ENCODE results near the gene TREM2.
"Not testable (repeated sequence)": the region's sequence is repeated elsewhere in the genome, so short reads cannot be mapped to it uniquely, and the experiment has no call there.

Gene TREM2

GRCh38 chr6:41162687-41163418, at the start of gene TREM2:
TSS of gene TREM2 (minus strand) at chr6:41163116. CDS start at chr6:41163082, 34 bp downstream.
- DNase-seq (ENCODE audit: low read depth), result no peak

GRCh38 chr6:41209547-41210320, 46.8 kb upstream of the TREM2 start:
- no peak for DNase-seq (ENCODE audit: low read depth)

- DNase-seq (ENCODE audit: low read depth), result no peak
These were observed 45.7 kb upstream of the TREM2 start for GRCh38 chr6:41208439-41209106.

GRCh38 chr6:41204156-41204555, 41.2 kb upstream of the TREM2 start:
- no peak for DNase-seq (ENCODE audit: low read depth)

- DNase-seq (ENCODE audit: low read depth), result no peak
These were observed 38.9 kb upstream of the TREM2 start for GRCh38 chr6:41201764-41202173.

DNA sequence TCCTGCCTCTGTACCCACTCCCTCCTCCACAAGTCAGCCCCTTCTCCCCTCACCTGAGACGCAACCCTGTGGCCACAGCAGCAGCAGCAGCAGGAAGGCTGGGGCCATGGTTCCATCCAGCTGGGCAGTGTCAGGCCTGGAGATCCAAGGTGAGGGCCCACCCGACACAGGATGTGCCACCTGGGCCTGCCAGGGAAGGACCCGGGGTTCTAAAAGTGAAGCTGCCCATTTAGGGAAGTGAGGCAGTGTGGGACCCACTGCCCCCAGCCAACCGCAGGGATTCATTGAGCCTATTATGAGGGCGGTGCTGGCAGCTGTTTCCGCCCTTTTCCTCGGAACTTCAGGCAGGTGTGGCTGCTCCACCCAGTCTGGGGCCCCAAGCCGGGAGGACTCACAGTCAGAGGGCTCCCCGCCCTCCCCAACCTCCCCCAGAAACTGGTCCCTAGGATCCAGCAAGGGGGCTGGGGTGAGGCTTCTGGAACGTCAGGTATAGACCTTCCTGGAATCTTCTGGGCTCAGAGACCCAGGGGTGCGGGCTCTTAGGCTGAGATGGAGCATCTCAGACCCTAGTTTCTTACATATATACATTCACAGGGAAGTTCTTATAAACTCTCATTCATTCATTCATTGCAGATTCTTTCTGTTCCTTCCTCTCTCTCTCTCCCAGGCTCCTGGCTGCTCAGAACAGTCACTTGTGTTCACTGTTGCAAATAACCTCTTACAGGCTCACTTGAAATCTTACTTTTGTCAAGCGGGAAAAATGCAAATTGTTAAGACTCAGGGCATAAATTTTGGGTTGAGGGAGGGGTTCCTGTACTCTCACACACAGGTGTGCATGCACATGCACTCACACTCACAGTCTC, 38.2 kb upstream of the TREM2 start, which contains the start of gene TREML2:
TREML2 (minus strand) TSS at position 249 of the 863 bp plus-strand sequence; CDS start at position 108, 141 bp downstream.
- no peak for DNase-seq (ENCODE audit: low read depth)

DNA sequence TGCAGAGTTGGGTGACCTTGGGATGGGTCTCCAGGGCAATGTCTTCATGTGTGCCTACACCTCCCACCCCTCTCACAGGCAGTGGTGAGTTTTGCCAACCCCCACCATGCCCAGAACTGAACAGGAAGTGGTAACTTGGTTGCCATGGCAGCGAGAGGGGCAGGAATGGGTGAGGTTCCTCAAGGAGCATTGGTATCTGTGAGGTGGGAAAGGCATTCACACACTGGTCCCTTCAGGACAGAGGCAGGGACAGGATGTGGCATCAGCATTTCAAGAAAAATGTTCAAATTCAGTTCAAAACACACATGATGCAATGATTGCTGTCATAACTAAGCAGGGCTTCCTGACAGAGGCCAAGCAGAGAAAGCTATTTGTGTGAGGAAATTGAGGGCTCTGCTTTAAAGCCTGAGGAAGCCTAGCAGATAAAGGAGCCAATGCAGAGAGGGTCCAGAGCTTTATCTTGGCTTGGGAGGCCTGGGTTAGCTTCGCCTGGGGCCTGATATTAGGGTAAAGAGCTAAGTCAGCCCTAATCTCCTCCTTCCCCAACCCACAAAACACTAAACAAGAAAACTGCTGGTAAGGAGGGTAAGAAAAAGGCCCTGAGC, 37.5 kb upstream of the TREM2 start:
- no peak for DNase-seq (ENCODE audit: low read depth)

DNA sequence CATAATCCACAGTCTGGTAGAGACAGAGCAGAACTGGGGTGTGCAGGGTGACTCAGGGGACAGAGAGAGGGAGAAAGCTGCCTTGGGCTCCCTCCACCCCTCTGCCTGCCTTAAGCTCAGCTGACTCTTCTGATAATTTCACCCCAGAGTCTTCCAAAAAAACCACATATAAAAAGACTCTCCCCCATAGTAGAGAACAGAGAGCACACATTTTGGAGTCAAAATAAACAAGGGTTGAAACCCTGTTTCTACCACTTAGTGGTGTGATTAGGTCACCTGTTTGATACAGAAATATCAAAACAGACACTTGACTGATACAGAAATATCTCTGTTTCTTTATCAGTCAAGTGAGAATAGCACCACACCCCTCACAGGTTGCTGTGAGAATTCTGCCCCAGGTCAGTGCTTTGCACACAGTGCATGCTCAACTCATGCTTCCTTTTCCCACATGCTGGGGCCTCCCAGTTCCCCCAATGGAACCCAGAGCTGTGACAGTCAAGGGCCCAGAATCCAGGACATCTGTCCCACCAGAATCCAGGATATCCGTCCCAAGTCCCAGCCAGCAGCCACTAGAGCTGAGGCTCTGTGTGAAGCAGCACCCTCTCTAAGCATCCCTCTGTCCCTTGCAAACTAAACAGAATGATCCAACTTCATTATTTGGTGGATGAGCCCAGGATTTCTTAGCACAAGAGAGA, 36.8 kb upstream of the TREM2 start:
- DNase-seq (ENCODE audit: low read depth), result no peak

GRCh38 chr6:41197234-41197633, 34.3 kb upstream of the TREM2 start:
- no peak for DNase-seq (ENCODE audit: low read depth)

- no peak for DNase-seq (ENCODE audit: low read depth)
These were observed 31.5 kb upstream of the TREM2 start for GRCh38 chr6:41194386-41194785.

GRCh38 chr6:41193884-41194283, 31.0 kb upstream of the TREM2 start:
- no peak for DNase-seq (ENCODE audit: low read depth)

- DNase-seq (ENCODE audit: low read depth), result no peak
These were observed 30.3 kb upstream of the TREM2 start for GRCh38 chr6:41193171-41193734.

- no peak for DNase-seq (ENCODE audit: low read depth)
These were observed 28.7 kb upstream of the TREM2 start for GRCh38 chr6:41191569-41191968.

DNA sequence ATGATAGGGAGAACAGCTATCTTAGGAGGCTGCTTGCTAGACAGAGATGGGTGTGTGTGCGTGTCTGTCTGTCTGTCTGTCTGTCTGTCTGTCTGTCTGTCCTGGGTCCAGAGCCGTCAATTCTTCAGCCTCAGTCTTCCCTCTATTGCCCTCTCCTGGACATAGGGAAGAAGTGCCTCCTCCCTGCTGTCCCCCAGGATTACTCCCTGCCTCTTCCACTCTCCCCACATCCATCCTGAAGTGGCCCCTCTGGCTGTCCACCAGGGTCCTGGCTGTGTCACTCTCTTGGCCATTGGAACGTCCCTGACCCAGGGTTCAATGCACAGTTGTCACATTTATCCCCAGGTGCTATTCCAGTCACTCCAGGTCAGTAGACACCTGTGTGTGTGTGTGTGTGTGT, 27.9 kb upstream of the TREM2 start:
- DNase-seq (ENCODE audit: low read depth), result no peak

DNA sequence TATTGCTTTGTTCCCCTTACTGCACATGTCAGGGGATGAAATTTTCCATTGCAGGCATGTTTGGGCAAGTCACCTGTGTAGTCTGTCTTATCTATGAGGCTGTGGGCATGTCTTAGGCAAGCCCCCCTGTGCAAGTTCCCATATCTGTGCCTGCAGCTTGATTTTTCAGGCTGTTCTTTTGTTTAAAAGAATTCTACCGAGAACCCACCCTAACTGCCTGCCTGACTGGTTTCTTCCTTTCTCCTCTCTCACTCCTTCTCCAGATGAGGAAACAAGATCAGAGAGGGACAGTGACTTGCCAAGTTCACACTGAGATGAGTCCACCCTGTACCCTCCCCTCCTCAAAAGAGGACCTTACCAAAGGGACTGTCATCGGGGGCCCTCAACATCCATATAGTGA, 27.1 kb upstream of the TREM2 start:
- no peak for DNase-seq (ENCODE audit: low read depth)

GRCh38 chr6:41189046-41189445, 26.1 kb upstream of the TREM2 start:
- not testable (repeated sequence) for DNase-seq (ENCODE audit: low read depth)

DNA sequence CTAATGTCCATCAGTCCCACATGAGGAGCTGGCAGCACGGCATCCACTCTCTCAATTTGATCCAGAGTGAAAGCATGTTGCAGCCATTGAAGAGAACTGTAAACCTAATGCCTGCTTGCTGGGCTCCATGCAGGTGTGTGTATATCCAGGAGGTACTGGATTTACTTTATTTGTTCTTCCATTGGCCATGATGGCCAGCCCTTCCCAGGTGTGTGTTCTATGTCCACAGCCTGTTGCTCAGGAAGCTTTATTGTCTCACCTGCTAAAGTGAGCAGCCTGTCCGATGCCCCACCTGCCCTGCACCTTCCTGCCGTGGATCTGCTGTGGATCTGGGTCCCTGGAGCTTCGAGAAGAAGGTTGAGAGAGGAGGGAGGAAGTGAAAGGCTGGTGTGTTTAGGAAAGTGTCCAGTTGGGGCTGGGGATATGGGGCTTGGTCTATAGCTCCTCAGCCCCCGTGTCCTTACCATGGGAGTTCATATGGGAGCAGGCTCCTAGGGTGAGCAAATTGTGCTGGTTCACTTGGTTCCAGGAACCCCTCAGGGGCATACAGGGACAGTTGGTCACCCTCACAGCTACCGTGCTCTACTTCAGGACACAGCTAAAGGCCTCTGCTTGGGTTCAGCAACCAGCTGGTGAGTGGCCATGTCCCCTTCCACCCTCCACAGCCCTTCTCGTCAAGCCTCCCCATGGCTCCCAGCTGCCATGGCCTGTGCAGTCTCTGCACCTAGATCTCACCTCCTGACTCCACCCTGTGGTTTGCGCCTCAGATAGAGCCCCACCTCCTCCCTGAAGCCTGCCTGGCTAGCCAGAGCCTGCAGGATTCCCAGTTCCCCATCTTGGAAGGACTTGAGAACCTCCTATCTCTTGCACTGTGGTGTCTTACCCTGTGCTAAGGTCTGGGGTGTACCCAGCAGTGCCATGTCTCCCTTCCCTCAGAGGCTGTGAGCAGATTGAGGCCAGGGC, 25.3 kb upstream of the TREM2 start:
- no peak for DNase-seq (ENCODE audit: low read depth)

GRCh38 chr6:41186031-41186562, 23.2 kb upstream of the TREM2 start:
- DNase-seq (ENCODE audit: low read depth), result no peak

DNA sequence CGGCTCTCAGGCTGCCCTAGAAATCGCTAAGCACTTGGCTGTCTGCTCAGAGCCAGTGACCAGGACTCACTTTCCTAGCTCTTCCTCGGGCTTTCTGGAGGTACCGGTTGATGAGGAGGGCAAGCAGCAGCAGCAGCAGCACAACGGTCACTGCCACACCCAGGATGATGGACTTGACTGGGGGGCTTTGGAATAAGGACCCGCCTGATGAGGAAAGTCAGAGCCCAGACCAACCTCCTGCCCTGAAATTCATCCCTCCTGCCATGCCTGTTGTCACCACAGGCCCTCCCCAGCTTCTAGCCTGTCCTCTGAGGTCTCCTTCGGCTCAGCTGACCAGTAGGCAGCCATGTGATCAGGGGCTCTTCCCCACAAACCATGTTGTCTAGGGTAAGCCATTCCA, 21.8 kb upstream of the TREM2 start:
- no peak for DNase-seq (ENCODE audit: low read depth)

Measured in fibroblast of the conjunctiva (primary cell).